ENCODE data around the gene SYT17.

DNA sequence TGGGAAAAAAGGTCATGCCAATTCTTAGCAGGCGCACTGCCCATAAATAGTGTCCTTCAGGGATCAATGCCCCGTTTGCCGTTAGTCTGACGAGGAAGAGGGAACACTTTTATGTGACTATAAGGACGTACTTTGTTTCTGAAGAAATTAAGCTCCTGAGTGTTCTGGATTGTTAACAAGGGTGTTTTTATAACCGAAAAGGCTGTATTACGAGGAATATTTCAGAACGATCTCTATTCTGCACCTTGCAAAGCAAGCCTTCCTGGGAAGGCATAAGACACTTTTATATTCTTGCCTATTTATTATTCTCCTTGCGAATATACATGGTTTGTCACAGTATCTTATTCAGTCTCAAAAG lies 24.5 kb upstream of the SYT17 start:
- TF ChIP-seq ZNF274 (IDR thresholded peaks at IDR 0.05; ENCODE audit: low read depth, low read length) = no peak
- no peak for TF ChIP-seq SUZ12 (IDR thresholded peaks at IDR 0.05; ENCODE audit: extremely low read depth, insufficient read depth, insufficient read length)
